ENCODE results near the gene URAD.

DNA sequence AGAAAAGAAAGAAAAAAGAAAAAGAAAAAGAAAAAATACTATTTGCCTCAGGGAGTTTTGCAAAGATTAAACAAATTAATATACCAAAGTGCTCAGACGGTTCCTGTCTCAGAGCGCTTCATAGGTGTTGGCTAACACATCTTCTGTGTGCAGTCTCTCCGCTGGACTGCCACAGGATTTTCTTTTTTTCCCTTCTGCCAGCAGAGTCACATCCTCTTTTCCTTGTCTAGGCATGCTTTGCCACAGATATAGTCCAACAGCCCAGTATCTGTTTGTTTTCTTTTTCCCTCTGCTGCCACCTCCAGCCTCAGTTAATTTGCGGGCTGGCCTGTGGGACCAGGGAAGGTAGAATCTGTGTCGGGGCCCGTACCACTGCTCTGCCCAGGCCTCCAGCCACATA is 3.4 kb upstream of the URAD start:
- TF ChIP-seq, protein P1, sequence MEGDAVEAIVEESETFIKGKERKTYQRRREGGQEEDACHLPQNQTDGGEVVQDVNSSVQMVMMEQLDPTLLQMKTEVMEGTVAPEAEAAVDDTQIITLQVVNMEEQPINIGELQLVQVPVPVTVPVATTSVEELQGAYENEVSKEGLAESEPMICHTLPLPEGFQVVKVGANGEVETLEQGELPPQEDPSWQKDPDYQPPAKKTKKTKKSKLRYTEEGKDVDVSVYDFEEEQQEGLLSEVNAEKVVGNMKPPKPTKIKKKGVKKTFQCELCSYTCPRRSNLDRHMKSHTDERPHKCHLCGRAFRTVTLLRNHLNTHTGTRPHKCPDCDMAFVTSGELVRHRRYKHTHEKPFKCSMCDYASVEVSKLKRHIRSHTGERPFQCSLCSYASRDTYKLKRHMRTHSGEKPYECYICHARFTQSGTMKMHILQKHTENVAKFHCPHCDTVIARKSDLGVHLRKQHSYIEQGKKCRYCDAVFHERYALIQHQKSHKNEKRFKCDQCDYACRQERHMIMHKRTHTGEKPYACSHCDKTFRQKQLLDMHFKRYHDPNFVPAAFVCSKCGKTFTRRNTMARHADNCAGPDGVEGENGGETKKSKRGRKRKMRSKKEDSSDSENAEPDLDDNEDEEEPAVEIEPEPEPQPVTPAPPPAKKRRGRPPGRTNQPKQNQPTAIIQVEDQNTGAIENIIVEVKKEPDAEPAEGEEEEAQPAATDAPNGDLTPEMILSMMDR (IDR thresholded peaks at IDR 0.05) = no peak
- TF ChIP-seq POLR2A (IDR thresholded peaks at IDR 0.05) = no peak
